Stimulated activated CD8-positive, alpha-beta memory T cell treated with anti-CD3 and anti-CD28 coated beads, Interleukin-2, amount 100 ng/mL, for 48 hours (primary cell): ENCODE results near the gene TXNDC8.
"Not testable (repeated sequence)": the region's sequence is repeated elsewhere in the genome, so short reads cannot be mapped to it uniquely, and the experiment has no call there.

Experiments
- DNase-seq, 2 donors: peaks; one replicate each; pipeline ENCODE4 v3.0.0-alpha.2; 2020; ENCODE audit warnings: low read depth in 2 of 2

The TXNDC8 gene

DNA sequence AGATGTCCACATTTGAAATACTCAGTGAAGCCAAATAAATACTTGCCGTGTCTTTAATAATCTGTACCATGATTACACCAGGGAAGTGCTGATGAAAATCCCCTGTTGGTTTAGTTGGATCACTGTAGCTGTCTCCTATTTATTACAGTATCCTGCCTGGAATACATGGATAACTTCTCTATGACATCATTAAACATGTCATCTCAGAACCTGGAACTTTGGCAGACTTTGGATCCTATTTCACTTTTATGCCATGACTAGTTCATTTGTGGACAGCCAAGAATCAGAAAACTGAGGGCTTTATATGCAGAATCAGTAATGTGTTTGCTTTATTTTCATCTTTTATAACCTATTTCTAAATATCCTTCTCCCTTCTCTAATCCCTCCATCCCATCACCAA, at the start of gene TXNDC8:
TXNDC8 (minus strand) TSS at position 137 of the 400 bp plus-strand sequence.
- DNase-seq: no peak

DNA sequence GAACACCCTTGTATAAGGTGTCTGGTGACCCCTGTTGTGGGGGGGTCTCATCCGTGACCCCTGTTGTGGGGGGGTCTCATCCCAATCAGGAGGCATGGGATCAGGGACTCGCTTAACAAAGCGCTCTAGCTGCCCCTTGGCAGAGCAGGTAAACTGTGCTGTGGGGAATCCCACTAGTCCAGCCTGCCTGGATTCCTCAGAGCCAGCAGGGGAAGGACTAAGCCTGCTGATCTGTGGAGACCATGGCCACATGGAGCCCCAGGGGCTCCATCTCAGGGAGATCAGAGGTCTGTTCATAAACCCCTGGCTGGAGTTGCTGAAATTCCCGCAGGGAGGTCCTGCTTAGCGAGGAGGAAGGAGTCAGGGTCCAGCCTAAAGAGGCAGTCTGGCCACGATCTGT, 45.8 kb upstream of the TXNDC8 start:
- DNase-seq: no peak

DNA sequence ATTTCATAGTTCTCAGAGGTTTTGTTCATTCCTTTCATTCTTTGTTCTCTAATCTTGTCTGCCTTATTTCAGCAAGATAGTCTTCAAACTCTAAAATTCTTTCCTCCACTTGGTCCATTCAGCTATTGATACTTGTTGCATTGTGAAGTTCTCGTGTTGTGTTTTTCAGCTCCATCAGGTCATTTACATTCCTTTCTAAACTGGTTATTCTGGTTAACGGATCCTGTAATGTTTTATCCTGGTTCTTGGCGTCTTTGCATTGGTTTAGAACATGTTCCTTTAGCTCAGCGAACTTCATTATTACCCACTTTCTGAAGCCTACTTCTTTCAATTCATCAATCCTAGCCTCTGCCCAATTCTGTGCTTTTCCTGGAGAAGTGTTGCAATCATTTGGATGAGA, 45.1 kb upstream of the TXNDC8 start:
- DNase-seq: no peak

GRCh38 chr9:110371411-110372007, 33.8 kb upstream of the TXNDC8 start:
- DNase-seq: no peak

- no peak for DNase-seq
Measured at GRCh38 chr9:110370315-110370714, 32.7 kb upstream of the TXNDC8 start.

GRCh38 chr9:110364451-110364850, 26.8 kb upstream of the TXNDC8 start:
- no peak for DNase-seq

DNA sequence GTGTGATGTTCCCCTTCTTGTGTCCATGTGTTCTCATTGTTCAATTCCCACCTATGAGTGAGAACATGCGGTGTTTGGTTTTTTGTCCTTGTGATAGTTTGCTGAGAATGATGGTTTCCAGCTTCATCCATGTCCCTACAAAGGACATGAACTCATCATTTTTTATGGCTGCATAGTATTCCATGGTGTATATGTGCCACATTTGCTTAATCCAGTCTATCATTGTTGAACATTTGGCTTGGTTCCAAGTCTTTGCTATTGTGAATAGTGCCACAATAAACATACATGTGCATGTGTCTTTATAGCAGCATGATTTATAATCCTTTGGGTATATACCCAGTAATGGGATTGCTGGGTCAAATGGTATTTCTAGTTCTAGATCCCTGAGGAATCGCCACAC, 21.3 kb upstream of the TXNDC8 start:
- DNase-seq: not testable (repeated sequence)

DNA sequence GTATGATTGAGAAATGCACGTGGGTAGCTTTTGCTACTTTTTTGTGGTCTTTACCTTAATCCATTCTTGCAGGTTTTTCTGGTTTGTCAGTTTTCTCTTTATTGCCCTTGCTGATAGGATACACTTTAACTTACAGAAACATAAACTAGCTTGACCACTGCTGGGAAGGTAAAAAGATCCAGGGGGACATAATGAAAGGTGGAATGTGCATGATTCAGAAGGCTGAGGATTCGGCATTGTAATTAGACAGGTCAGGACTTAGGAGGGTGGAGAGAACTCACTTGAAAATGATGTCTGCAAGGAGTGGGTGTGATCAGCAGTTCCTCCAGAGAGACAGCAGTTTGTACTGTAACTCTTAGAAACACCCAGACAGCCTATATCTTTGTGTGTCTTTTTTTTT, 19.8 kb upstream of the TXNDC8 start:
- no peak for DNase-seq

DNA sequence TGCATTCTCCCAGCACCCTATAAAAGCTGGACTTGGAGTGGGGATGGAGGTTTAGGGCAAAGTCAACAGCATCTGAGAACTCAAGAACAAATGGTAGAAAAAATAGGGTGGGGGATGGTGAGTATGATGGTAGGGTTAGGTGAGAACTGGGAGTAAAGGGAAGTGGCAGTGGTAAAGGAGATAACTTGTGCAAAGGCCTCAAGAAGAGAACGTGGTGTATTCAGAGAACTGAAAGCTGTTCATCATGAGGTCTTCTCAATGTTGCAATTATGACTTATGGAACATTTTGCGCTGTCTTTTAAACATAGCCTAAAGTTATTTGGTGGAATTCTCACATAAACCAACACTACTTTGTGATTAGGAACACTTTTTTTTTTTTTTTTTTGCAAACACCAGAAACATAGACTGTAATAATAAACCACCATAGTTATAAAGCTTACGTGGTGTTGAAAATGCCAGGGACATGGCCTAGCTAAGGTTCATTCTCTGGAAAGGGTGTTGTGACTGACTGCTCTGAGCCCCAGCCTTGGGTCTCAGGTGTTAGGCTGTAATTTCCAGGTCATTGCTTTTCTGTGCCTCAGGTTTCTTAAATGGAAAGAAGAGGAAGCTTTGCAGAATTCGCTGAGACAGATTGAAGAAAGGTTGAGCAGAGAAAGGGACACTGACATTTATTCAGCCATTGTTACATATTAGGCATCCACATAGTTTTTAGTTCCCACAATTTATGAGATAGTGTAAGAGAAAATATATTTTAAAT, 19.2 kb upstream of the TXNDC8 start:
- no peak for DNase-seq

GRCh38 chr9:110355911-110356310, 18.2 kb upstream of the TXNDC8 start:
- DNase-seq: no peak

DNA sequence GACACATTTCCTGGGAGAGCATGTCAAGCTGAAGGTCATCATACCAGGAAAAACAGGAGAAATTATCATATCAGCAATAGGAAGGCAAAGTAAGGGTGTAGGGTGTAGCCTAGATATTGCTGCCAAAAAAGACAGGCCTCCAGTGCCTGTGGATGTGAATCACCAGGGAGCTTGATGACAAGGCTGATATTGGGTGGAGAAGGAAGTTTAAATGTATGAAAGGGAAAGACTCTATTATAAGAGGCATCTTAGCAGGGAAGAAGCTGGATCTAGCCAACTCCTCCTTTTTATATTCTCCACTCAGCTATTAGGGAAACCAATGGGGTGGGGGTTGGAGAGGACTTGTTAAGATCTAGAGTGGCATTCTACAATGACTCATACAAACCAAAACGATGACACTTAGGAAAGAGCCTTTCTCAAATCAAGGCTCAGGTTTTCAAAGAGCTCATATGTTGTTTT, 13.4 kb upstream of the TXNDC8 start:
- DNase-seq: no peak

DNA sequence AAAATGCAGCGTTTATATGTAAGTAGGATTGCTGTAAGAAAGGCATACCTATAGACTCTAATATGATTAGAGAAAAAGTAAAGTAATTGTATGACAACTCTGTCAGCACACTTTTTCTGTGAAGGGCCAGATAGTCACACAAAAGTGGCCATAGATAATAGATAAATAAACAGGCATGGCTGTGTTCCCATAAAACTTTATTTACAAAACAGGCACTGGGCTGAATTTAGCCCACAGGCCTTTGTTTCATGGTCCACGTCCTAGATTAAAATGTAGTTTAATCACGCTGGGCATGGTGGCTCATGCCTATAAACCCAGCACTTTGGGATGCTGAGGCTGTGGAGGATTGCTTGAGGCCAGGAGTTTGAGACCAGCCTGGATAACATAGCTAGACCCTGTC, 8.7 kb upstream of the TXNDC8 start:
- no peak for DNase-seq

DNA sequence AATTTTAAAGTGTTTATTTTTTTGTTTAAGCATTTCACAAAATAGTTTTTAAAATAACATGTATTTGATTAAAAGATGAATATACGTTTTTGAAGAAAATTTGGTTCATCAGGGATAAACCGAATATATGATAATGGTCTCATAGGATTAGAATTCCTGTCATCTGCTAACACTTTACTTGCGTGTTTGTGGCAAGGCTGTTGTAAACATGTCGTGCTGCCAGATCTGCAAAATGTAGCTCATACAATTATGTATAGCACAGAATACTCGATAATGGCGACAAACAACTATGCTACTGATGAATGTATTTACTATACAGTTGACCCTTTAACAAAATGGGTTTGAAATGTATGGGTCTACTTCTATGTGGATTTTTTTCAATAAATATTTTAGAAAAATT, 7.2 kb upstream of the TXNDC8 start:
- no peak for DNase-seq

DNA sequence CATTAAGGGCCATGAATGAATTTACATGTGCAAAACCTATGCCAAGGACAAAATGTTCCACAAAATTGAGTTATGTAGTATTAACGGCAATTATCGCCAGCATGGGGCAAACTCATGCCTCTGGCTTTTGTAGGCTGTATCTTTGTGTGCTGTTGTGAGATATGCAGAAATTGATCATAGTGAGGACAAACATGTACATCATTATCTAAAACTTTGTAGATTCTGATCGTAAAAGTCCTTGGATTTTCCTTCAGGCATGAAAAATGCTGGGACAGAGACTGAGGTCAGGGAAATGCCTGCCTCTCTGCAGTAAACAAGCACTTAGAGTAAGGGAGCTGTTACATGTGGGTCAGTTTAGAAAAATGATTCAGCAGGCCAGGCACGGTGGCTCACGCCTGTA, 5.9 kb upstream of the TXNDC8 start:
- no peak for DNase-seq

DNA sequence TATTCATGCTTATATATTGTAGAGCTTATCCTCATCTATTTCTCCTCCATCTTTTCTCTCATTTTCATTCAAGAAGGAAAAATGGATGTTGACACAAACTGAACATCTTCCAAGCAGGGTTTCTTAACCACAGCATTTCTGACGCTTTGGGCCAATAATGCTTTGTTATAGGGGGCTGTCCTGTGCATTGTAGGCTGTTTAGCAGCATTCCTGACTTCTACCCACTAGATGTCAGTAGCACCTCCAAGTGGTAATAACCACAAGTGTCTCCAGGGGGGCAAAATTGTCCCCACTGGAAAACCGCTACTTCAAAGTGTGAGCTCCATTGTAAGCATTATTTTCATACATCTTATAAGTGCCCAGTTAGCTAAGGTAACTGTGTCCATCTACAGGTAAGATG, 2.6 kb upstream of the TXNDC8 start:
- DNase-seq: no peak

DNA sequence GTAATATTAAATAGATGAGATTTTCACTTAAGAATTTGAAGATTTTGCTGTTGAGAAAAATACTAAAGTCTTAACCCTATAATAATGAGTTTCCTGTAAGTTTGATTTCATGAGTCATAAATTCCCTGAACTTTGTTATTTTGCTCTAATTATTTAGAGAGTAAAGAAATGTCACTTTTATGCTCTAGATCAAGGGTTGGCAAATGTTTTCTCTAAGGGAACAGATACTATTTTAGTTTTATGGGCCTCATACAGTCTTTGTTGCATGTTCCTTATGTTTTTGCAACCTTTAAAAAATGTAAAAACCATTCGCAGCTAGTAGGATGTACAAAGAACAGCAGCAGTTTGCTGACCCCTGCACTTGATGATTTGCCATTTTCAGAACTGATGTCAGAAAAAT, 480 bp upstream of the TXNDC8 start:
- DNase-seq: no peak

DNA sequence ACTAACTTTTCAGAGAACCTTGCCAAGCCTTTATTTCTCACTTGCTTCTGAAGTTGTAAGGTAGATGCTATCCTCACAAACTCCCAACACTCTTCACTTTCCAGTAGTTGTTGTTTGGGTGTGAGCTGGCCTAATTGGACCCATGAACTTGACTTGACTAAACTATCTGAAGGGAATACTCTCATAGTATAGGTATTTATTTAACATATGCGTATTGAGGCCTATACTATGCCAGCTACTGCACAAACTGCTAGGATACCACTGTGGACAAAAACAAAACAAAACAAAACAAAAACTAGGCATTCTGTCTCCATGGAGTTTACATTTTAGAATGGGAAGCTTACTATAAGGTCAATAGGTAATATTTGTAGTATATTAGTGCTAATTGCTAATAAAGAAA, 1.3 kb downstream of the TXNDC8 start:
- DNase-seq: no peak

DNA sequence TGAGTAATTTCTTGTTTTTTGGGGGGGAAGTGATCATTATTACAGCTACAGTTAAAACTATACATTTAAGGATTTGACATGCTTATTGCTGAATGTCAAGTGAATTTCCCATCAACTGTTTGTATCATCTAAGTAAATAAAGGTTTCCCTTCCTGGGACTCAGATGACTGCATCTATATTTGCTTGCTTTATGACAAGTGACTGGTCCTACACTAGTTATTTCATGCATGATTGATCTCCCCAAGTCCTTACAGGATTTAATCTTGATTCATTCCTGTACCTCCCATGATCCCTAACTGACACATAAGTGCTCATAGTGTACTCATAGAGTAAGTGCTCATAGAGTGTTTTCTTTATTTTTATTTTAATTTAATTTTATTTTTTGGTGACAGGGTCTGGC, 2.8 kb downstream of the TXNDC8 start:
- DNase-seq: no peak

DNA sequence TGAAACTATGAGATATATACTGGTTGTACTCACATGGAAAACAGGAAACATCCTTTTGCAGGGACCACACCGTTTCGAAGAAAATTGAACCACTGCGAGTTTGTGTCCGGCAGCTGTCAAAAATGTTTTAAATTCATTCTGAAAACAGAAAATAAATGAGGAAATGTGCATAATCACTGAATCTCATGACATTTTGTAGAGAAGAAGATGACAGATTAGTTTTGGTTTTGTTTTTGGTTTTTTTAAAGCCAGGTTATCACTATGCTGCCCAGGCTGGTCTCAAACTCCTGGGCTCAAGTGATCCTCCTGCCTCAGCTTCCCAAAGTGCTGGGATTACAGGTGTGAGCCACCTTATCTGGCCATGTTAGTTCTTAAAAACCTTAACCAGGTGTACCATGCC, 3.5 kb downstream of the TXNDC8 start:
- DNase-seq: no peak

- no peak for DNase-seq
Measured at GRCh38 chr9:110332766-110333165, 4.9 kb downstream of the TXNDC8 start.

DNA sequence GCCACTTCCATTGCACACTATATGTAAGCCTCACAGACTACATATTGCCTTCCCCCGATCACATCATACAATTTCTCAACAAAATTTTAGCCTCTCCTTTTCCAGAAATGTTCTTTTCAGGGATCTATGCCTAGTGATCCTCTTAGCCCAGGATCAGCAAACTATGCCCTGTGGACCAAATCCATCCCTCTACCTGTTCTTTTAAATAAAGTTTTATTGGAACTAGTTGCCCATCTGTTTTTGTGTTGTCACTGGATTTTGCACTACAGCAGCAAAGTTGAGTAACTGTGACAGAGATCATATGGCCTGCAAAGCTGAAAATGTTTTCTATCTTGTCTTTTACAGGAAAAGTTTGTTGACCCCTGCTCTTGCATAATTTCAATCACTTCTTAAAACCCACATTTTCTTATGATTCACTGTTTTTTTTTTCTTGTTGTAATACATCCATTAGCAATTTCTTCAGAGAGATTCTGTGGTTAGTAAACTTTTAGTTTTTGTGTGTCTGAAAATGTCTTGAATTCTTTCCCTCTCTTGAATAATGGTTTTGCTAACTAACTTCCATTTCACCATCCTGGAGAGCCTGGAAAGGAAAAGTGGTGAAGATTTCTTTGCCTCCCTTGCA, 7.1 kb downstream of the TXNDC8 start:
- no peak for DNase-seq

DNA sequence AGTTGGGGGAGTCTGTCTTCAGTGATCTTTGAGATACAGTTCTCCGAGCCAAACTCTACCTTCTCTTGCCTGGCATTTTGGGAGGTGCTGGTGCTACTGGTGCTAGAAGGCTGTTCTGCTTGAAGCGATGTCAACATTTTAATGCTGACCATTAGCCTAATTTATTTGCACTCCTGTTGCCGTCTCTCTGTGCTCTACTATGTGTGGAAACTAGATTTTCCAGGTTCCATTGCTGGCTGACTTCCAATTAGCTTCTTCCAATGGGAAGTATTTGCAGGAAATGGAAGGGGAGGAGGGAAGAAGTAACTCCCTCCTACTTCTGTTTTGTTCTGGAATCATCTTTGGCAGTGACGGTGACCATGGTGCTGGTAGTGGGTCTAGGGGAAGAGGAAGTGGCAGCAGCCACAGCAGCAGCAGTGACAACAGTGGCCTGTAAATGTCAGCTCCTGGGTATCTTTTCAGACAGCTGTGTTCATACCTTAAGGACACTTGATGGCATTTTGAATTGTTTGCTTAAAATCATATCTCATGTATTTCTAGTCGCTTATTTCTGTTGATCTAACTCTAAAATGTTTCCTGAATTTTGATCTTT, 7.9 kb downstream of the TXNDC8 start:
- DNase-seq: no peak

DNA sequence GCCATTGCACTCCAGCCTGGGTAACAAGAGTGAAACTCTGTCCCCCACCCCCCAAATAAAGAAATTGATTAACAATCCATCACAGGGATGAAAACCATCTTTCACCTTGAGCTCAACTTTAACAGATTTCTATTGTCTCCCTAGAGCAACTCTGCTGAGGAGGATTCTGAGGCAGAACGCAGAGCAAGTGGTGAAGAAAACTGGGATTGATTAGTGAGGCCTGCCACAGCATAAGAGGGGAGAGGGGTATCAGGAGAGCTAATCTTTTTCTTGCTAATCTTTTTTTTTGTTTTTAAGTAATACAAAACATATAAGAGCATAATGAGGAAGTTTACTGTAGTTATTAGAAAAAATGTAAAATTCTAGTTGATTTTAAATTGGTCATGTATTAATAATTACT, 8.9 kb downstream of the TXNDC8 start:
- DNase-seq: no peak
